KOPT-K1 (cell line): Measurements from ENCODE around the gene HJURP.
"Not testable (repeated sequence)": the region's sequence is repeated elsewhere in the genome, so short reads cannot be mapped to it uniquely, and the experiment has no call there.

Experiments
- H3K27ac ChIP-seq: fragments of 200-600 bp; sonication (generic); 2 replicates; pipeline ENCODE4 v1.5.1; 2016; ENCODE audit warnings: antibody characterized with exemption, mild to moderate bottlenecking, low read depth, low read length; ENCODE audit not compliant: poor library complexity, severe bottlenecking
- H3K36me3 ChIP-seq: fragments of 200-600 bp; sonication (generic); 2 replicates; pipeline ENCODE4 v1.5.1; 2017; ENCODE audit warnings: antibody characterized with exemption, mild to moderate bottlenecking, low read length, moderate library complexity; ENCODE audit not compliant: insufficient read depth
- H3K9me3 ChIP-seq: fragments of 200-600 bp; sonication (generic); 2 replicates; pipeline ENCODE4 v1.5.1; 2017; ENCODE audit warnings: antibody characterized with exemption, low read length, mild to moderate bottlenecking; ENCODE audit not compliant: insufficient read depth, poor library complexity, severe bottlenecking

Gene HJURP, protein sequence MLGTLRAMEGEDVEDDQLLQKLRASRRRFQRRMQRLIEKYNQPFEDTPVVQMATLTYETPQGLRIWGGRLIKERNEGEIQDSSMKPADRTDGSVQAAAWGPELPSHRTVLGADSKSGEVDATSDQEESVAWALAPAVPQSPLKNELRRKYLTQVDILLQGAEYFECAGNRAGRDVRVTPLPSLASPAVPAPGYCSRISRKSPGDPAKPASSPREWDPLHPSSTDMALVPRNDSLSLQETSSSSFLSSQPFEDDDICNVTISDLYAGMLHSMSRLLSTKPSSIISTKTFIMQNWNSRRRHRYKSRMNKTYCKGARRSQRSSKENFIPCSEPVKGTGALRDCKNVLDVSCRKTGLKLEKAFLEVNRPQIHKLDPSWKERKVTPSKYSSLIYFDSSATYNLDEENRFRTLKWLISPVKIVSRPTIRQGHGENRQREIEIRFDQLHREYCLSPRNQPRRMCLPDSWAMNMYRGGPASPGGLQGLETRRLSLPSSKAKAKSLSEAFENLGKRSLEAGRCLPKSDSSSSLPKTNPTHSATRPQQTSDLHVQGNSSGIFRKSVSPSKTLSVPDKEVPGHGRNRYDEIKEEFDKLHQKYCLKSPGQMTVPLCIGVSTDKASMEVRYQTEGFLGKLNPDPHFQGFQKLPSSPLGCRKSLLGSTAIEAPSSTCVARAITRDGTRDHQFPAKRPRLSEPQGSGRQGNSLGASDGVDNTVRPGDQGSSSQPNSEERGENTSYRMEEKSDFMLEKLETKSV

DNA sequence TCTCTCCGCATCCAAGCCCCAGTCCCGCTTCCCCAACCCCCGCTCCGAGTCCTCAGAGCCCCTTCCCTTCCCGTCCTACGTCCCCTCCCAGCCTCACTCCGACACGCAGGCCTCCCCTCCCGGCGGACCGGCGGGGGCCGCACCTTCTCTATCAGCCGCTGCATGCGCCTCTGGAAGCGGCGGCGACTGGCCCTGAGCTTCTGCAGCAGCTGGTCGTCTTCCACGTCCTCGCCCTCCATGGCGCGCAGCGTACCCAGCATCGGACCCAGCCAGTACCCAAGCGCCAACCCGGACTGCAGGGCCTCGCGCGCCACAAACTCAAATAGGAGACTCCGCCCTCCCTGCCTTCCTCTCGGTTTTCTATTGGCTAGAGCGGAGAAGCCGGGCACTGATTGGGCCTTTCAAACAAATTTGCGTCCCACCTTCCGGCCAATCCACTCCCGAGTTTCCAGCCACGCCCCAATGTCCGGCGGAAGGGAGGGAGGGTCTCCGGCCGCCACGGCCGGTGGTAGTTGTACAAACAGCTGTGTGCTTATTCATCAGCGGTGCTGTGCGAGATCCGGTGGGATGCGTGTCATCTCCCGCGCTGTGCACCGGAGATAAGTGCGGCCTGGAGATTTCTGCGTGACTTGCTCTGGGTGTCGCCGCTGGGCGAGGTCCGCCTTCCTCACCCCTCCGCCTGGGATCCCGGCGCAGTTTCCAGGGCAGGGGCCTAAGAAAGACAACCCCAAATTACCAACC is at the start of gene HJURP:
TSS of gene HJURP (minus strand) at position 295 of the 741 bp plus-strand sequence. CDS start at position 260, 35 bp downstream.
- Histone ChIP-seq H3K36me3 (peaks cover 48% of the 10 kb centered on the region), H3K9me3 (no peaks in the 10 kb centered on the region), H3K27ac (peak within 1 kb of the TSS; percentile 99)

DNA sequence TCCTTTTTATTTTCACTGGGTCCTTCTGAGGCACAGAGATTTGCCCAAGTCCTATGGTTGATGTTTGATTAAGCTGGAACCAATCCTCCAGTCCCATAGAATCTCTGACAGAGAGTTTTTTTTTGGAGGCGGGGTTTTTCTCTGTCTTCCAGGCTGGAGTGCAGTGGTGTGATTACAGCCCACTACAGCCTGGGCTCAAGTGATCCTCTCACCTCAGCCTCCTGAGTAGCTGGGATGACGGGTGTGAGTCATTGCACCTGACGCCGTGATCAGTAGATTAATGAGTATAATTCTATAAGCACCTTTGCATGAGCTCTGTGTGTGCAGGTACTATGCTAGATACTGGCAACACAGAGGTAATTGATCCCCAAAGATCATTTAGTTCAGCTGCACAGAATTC is 47.5 kb upstream of the HJURP start:
- Histone ChIP-seq H3K27ac (no peak overlapping the region), H3K36me3 (no peaks in the 10 kb centered on the region), H3K9me3 (no peaks in the 10 kb centered on the region)

DNA sequence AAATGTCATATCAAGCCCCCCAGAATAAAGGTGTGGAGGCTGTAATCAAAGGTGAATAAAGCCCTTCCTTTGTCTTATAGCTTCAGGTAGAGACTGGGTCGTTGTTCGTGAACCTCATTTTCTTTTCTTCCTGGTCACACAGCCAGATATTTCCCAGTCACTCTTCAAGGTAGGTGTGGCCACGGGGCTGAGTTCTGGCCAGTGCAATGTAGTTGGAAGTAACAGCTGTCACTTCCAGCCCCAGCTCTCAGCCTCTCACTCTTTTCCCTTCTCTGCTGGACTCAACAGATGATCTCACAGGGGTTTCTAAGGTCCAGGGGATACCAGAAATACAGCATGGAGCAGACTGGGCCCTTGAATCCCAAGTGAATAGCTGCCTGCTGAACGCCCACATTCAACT is 47.0 kb upstream of the HJURP start:
- Histone ChIP-seq H3K9me3 (no peaks in the 10 kb centered on the region), H3K36me3 (no peaks in the 10 kb centered on the region), H3K27ac (no peak overlapping the region)

DNA sequence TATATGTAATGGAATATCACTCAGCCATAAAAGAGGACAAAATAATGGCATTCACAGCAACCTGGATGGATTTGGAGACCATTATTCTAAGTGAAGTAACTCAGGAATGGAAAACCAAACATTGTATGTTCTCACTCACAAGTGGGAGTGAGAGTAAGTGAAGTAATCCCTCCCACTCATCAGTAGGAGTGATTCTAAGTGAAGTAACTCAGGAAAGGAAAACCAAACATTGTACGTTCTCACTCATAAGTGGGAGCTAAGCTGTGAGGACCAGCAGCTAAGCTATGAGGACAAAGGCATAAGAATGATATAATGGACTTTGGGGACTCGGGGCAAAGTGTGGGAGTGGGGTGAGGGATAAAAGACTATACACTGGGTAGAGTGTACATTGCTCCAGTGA is 41.9 kb upstream of the HJURP start:
- H3K9me3 ChIP-seq, H3K27ac ChIP-seq, H3K36me3 ChIP-seq: not testable (repeated sequence)

DNA sequence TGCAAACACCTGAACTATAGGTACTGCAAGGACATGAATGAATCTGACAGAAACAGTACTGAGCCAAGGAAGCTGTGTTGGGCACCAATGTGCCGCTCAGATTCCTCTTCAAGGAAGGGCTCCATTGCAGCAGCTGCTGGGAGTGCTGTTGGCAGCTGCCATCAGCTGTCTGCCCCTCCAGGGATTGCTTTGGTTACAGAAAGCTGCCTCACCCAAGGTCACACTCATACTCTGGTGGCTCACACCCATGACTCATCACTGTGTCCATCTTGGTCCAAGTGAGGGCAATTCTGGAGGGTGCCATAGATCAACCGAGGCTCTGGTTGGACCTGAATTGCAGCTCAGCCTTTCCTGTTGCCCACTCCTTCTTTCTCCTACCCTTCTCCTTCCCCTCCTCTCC is 38.5 kb upstream of the HJURP start:
- Histone ChIP-seq H3K36me3 (no peaks in the 10 kb centered on the region), H3K27ac (no peak overlapping the region), H3K9me3 (no peaks in the 10 kb centered on the region)

DNA sequence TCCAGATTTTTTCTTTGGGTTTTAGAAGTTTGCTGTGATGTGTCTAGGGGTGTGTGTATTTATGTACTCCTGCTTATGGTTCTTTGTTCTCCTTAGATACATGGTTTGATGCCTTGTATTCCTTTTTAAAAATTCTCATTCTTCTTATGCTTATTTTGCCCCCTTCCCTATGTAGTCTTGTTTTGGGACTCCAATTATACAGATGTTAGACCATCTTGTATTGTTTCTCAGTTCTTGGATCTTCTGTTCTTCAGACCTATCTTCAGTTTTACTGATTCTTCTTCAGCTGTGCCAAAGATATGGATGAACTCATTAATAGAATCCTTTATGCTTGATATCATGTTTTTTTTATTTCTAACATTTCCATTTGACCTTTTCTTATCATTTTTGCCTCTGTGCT is 28.0 kb upstream of the HJURP start:
- H3K36me3 ChIP-seq, result no peaks in the 10 kb centered on the region
- H3K27ac ChIP-seq, result no peak overlapping the region
- peaks cover 22% of the 10 kb centered on the region for H3K9me3 ChIP-seq

DNA sequence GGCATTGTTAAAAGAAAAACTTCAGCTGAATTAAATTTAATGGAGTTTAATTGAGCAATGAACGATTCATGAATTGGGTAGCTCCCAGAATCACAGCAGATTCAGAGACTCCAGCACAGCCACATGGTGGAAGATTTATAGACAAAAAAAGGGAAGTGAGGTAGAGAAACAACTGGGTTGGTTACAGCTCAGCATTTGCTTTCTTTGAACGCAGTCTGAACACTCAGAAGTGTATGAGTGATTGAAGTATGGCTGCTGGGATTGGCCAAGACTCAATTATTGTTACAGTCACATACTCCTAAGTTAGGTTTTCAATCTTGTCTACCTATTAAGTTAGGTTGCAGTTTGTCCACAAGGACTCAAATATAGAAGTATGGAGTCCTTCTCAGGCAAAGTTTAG is 17.8 kb upstream of the HJURP start:
- not testable (repeated sequence) for H3K27ac ChIP-seq, H3K36me3 ChIP-seq
- H3K9me3 ChIP-seq, result peaks cover 32% of the 10 kb centered on the region

DNA sequence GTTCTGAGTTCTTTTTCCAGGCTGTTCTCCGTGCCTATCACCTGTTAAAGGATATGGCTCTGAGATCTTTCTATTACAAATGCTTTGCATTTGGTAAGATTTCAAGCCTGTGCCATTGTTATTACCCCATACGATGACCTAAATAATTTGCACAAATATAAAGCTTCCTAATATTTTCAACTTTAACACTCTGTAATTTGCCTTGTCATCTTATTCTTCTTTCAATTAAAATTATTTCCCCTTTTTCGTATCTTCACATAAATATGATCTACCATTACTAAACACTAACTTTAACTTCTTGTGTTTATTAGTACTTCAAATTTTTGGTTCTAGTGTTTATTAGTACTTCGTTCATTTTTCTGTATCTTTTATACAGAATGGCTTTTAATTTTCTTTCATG is 17.1 kb upstream of the HJURP start:
- Histone ChIP-seq H3K27ac (no peak overlapping the region), H3K36me3 (peaks cover 5% of the 10 kb centered on the region), H3K9me3 (peaks cover 32% of the 10 kb centered on the region)

DNA sequence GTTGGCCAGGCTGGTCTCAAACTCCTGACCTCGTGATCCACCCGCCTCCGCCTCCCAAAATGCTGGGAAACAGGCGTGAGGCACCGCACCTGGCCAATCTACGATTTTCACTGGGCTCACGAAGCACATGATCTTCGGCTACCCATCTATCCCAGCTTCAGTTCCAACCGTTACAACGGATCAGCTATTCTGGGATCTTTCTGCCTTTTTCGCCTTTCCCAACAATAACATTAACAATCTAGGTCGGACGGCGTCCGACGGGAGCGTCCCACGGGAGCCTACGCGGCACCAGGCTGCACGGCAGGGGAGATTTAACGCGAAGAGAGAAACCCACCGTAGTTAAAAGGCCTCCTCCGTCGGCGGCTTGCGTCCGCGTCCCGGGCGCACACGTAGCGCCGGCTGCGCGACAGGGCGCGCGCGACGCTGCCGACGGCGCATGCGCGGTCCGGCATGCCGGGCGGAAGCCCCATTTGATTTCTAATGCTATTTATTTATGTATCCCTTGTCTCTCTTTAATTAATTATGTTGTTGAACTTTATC is 13.7 kb upstream of the HJURP start, which contains the start of gene MSL3B:
TSS of gene MSL3B (minus strand) at position 394 of the 540 bp plus-strand sequence.
- Histone ChIP-seq H3K36me3 (peaks cover 16% of the 10 kb centered on the region), H3K27ac (peak within 1 kb of the TSS; percentile 75), H3K9me3 (peaks cover 33% of the 10 kb centered on the region)

DNA sequence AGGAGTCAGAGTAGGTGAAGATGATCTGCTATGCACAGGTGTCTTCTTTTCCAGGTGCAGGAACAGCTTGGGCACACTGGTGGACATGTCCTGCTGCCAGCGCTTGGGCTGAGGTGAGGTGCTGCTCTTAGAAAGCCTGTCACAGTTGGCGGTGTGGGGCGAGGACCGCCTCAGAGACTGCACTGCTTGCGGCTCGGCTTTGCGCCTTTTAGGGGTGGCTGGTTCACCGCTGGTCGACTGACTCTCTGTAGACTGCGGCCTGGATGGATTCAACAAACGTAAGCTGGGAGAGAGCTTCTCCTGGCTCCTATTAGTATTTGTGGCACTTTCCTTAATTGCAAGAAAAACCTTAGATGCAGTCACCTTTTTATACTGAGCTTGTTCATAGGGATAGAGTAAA is 12.1 kb upstream of the HJURP start:
- H3K36me3 ChIP-seq, result peaks cover 16% of the 10 kb centered on the region
- H3K27ac ChIP-seq, result no peak overlapping the region

DNA sequence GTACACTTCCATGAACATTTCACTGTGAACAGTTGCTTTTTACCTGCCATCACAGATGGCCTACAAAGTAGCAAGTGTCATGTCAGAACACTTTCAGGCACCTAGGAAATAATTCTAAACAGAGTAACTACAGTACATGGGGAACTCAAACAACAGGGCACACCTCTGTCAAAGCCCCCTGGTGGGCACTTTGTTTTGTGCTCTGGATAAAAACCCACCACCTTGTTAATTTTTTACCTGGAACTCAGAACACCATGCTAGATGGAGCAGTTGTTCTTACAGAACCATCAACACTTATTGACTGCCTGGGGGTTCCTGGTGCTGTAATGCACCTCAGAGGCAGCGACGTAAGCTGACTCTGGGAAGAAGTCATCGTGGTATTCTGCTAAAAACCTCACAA is 11.5 kb upstream of the HJURP start:
- H3K36me3 ChIP-seq, result peaks cover 16% of the 10 kb centered on the region
- peaks cover 33% of the 10 kb centered on the region for H3K9me3 ChIP-seq
- H3K27ac ChIP-seq, result no peak overlapping the region

More for the DNA sequence above, 12.1 kb upstream of the HJURP start:
- peaks cover 33% of the 10 kb centered on the region for H3K9me3 ChIP-seq

DNA sequence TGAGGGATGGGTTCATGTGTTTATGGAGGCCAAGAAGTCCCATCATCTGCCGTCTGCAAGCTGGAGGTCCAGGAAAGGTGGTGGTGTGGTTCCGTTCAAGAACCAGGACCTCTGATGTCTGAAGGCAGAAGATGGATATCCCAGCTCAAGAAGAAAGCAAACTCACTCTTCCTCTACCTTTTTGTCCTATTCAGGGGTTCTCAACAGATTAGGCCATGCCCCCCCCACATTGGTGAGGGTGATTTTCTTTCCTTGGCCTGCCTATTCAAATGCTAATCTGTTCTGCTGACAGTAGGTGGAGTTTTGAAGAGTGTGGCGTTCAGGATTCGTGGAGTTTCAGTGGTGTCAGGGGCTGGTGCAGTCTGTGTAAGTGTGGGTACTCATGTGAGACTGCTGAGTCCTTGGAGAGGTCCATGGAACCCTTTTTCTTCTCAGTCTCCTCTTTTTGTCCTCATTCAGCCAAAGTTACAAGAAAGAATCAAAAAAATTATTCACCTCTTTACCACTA is 8.0 kb upstream of the HJURP start:
- peaks cover 16% of the 10 kb centered on the region for H3K36me3 ChIP-seq
- H3K9me3 ChIP-seq, result peaks cover 15% of the 10 kb centered on the region
- H3K27ac ChIP-seq, result no peak overlapping the region

DNA sequence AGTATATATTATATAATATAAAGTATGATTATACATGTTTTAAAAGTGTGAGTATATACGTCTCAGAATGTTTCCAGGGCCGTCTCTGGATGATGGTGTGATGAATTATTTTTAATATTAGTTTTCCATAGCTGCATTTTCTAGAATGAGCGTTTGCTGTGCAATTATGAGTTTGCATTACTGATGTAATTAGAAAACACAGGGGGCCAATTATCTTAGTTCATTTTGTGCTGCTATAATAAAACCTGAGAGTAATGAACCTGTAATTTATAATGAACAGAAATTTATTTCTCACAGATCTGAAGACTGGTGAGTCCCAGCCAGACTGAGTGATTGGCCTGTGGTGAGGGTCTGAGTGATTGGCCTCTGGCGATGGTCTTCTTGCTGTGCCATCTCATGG is 4.0 kb upstream of the HJURP start:
- Histone ChIP-seq H3K27ac (no peak overlapping the region), H3K36me3 (peaks cover 9% of the 10 kb centered on the region; the same call in 1 of the 2 replicates), H3K9me3 (no peaks in the 10 kb centered on the region)

DNA sequence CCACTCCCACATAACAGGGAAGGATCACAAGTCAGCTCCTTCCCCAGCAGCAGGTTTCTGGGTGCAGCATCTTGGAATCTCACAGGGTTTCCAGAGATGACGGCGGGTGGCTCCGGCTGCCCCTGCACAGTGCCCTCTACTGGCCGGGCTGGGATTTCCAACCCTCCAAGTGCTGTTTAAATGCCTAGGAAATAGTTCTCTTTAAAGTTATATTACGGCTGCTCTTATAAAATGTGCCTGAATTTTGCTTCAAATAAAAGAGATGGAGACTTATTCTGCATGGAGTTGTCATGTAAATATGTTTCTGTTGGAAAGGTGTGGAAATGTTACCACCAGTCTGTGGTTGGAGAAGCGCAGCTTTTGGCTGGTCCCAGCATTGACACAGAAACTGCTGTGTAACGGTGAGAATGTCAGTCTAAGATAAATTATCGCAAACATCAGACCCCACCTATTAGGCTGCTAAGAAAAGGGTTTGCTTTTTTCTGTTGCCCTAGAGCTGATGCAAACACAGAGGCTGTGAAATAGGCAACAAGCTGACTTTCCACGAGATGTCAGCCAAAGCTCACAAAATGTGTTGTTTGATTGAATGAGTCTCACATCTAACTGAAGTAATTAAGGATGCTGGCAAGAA is 3.3 kb upstream of the HJURP start:
- Histone ChIP-seq H3K36me3 (peaks cover 16% of the 10 kb centered on the region), H3K27ac (no peak overlapping the region), H3K9me3 (no peaks in the 10 kb centered on the region)
